ENCODE data around the gene RPS2.
"Not testable (repeated sequence)": the region's sequence is repeated elsewhere in the genome, so short reads cannot be mapped to it uniquely, and the experiment has no call there.

RPS2 gene

DNA sequence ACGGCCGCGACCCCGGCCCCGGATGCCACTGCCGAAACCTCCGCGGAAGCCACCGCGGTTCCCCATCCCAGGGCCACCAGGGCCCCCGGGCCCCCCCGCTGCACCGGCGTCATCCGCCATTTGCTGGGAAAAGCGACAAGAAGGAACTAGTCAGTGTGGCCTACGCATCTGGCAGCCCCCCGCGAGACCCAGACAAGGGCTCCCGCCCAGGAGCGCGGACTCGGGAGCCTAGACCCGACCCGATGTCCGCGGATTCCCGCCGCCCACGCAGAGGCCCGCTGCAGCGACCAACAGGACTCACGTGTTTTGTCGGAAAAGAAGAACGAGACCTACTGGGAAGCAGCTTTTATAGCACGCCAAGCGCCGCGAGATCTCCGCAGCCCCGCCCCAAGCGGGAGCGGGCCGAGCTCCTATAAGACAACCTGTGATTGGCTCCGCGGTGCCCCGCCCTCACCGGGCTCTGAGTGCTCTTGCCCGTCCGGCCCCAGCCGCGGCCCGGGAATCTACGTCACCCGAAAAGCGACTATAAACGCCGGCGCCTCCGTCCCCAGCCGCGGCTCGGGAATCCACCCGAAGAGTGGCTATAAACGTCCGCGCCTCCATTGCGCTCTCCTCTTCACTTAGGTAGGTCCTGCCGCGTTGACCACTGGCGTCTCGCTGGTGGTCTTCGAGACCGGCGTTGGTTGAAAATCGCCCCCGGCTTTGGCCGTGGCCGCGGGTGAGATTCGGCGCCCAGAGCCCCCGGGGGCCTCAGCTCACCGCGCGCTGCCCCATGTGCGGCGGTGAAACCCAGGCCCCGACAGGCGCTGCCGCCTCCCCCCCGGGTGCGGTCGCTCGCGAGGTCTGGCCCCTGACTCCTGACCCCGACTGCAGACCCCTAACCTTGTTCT, at the start of gene RPS2:
RPS2 (minus strand) TSS at position 321 of the 890 bp plus-strand sequence; CDS start at position 120, 201 bp downstream.
- DNase-seq (ENCODE audit: low spot score): peak; percentile 98

DNA sequence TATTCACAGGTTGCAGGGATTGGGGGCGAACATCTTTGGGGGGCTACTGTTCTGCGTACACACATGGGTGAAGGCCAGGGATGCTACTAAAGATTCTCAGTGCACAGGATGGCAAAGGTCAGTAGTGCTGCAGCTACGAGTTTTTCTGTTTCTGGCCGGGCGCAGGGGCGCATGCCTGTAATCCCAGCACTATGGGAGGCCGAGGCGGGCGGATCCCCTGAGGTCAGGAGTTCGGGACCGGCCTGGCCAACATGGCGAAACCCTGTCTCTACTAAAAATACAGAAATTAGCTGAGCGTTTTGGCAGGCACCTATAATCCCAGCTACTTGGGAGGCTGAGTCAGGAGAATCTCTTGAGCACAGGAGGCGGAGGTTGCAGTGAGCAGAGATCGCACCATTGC, 48.9 kb upstream of the RPS2 start:
- no peak for DNase-seq (ENCODE audit: low spot score)

DNA sequence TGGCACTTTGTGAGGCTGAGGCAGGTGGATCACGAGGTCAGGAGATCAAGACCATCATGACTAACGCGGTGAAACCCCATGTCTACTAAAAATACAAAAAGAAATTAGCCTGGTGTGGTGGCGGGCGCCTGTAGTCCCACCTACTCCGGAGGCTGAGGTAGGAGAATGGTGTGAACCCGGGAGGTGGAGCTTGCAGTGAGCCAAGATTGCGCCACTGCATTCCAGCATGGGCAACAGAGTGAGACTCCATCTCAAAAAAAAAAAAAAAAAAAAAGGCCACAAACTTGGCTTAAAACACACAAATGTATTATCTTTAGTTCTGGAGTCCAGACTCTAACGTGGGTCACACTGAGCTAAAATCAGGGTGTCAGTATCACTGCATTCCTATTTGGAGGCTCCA, 47.1 kb upstream of the RPS2 start:
- not testable (repeated sequence) for DNase-seq (ENCODE audit: low spot score)

- peak; percentile 87 for DNase-seq (ENCODE audit: low spot score)
These were observed 45.3 kb upstream of the RPS2 start, which contains the start of gene ZNF598 for GRCh38 chr16:2009791-2010510. Gene ZNF598 (minus strand): TSS chr16:2009821.

DNA sequence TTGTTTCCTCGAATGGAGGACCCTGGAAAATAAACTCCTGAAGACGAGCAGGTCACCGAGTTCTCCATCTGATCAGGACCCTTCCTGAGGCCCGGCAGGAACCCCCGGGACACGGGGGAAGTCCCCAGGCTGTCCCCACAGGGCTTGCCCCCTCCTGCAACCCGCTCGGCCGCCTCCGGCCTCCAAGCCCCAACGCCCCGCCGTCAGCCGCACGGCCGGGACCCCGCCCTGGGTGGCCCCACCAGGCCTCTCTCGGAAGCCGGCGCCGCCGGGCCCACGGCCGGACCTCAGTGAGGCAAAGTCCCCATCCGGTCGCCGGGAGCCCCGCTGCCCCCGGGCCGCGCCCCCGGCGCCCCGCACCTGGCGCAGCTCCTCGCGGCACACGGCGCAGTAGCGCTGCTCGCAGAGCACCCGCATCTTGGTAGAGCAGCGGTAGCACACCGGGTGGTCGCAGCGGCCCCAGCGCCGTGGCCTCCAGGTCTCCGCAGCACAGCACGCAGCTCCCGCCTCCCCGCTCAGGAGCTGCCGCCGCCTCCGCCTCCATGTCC, 44.6 kb upstream of the RPS2 start:
- DNase-seq (ENCODE audit: low spot score): no peak

DNA sequence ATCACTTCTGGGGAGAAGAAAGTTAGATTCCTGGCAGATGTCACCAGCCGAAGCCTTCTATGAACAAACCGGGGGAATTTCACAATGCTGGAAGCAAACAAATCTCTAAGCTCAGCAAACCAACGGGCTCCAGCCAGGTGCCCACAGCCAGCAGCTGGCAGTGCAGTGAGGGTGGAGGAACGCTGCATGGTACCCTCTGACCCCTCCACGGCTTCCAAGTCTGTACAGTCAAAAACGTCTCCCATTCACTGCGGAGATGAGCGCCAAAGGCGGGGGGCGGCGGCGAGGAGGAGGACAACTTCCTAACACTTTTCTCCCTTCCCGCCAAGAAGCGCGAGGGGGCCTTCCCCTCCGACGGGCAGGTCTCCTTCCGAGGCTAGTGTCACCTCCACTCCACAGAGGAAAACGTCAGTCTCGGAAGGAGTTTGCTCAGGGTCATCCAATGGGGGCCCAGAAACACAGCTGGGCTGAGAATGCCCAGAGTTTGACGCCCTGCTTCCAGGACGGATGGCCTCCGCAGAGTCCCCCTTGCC, 44.1 kb upstream of the RPS2 start:
- DNase-seq (ENCODE audit: low spot score): no peak

DNA sequence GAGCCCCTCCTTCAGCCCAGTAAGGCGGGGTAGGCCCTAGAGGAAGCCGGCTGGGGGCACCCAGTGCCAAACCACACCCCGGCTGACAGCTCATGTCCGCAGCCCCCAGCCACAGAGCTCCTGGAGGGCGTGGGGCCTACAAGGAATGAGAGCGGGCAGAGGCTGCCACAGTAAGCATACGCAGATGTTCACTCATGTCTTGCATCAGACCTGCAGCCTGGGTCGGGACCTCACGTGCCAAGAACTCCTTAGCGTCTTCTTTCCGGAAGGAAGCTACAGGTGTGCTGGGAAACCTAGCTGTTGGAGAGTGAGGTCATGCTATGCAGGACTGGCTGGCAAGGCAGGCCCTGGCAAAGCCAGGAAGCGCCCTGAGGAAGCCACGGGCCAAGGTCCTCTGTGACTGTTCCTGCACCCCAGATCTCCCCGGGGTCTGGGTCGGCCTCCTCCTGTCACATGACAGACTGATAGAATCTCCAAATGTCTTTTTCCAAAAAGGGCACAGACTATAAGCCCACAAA, 43.4 kb upstream of the RPS2 start:
- no peak for DNase-seq (ENCODE audit: low spot score)

GRCh38 chr16:2007081-2007836, 42.6 kb upstream of the RPS2 start:
- no peak for DNase-seq (ENCODE audit: low spot score)

DNA sequence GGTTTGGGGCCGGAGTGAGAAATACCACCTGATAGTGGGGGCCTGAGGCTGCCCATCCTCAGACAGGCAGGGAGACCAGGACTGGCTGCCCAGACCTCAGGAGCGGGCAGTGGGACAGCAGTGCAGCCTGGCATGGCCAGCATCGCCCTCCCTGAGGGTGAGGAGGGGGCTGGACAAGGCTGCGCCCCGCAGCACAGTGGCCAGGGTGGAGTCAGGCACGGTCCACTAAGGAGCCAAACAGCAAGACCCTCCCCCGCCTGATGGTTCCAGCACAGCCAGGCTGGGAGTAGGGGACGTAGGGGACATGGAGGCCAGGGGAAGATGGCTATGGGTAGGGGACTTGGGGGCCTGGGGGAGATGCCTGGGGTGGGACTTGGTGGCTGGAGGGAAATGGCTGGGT, 41.7 kb upstream of the RPS2 start:
- no peak for DNase-seq (ENCODE audit: low spot score)

DNA sequence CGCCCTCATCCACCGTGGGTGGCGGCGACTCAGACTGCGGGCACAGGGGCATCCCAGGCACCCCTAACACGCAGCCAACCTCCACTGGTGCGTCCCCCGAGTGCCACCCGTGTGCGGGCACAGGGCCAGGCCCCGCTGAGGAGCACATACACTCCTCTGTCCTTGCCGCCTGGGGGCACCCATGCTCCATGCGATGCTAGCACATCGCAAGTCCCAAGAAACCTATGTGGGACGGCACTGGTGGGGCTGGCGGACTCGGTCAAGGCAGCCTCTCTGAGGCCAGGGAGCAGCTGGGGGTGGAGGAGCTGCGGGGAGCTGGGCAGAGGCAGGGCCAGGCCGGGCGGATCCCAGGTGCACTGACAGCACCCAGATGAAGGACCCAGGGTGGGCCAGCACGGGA, 41.0 kb upstream of the RPS2 start:
- DNase-seq (ENCODE audit: low spot score): no peak

DNA sequence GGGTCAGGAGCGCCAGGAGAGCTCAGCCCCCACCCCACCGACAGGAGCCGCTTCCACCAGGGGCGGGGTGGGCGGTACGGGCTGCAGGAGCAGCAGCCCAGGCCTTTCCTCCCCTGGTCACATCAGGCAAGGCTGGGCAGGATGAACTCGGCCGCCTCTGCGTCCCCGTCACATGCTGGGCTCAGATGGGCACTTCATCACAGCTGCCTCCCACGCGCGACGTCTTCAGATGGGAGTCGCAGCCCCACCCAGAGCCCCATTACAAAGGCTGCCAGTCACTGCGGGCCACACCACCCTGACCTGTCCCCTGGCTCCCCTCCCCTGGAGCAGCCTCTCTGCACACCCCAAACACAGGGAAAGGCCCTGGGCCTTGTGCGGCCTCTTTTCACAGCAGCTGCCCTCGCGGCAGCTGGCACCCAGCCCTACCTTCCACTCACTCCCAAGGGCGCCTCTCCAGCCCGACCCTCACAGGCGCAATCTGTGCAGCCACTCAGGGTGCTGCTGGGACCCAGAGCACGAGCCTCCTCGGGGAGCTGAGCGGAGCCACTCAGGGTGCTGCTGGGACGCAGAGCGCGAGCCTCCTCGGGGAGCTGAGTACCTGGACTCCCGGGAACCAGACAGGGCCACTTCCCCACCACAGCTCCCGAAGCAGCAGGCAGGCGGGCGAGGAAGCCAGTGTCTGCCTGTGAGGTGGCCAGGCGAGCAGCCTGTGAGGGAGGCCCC, 40.3 kb upstream of the RPS2 start:
- no peak for DNase-seq (ENCODE audit: low spot score)

- DNase-seq (ENCODE audit: low spot score): peak; percentile 69
These were observed 39.4 kb upstream of the RPS2 start for GRCh38 chr16:2003827-2004641.

GRCh38 chr16:2003231-2003826, 38.7 kb upstream of the RPS2 start:
- no peak for DNase-seq (ENCODE audit: low spot score)

- DNase-seq (ENCODE audit: low spot score): no peak
These were observed 38.0 kb upstream of the RPS2 start for GRCh38 chr16:2002406-2003230.

DNA sequence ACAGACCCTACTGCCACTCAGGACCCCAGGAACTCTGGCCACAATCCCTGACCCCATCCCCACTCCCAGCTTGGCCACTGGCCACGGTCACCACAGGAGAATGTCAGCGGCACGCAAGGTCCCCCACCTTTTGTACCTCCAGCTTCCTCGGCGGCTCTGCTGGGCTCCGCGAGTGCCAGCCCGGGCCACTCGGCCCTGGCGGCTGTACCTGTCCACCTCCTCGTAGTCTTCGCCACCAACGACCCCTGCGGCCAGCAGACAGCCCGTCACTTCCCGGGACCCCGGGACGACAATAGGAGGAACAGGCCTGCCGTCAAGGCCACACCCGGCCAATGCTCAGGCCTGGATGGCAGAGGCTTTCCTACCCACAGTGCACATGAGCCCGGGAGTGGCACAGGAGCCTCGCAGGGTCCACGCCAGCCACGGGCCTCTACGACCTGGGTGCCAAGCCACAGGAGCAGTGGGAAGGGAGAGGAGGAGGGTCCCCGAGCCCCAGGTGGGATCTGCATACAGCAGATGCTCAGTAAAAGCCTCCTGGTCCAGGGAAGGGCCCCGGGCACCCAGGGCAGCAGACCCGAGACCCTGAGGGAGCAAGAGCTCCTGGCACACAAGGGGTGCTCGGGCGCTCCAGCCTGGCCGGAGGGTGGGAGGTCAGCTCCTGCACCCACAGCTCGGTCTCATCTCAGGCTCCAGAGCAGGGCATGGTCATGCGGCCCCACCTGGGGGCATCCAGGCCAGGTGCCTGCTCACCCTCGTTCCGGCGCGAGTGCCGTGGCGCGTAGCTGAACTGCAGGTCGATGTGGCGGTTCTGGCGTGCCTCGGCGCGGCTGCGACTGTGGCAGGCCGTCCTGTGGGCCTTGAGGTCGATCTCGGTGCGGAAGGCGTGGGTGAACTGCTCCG, 37.1 kb upstream of the RPS2 start:
- DNase-seq (ENCODE audit: low spot score): no peak

DNA sequence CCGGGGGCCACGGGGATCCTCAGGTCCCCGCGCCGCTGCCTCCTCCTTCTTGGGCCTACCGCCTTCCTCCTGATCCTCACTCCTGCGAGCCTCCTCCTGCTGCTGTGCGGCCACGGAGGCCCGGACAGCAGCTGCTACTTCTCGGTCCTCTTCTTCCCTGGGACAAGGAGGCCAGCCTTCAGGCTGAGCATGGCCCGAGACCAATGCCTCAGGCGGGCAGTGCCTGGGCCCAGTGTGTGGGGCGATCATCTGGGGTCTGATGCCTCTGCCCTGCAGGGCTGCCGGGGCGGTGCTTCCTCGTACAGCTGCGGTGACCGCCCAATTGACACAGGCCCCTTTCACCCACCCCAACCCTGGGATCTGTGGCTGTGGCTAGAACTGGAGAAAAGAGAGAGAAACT, 36.4 kb upstream of the RPS2 start:
- DNase-seq (ENCODE audit: low spot score): no peak

DNA sequence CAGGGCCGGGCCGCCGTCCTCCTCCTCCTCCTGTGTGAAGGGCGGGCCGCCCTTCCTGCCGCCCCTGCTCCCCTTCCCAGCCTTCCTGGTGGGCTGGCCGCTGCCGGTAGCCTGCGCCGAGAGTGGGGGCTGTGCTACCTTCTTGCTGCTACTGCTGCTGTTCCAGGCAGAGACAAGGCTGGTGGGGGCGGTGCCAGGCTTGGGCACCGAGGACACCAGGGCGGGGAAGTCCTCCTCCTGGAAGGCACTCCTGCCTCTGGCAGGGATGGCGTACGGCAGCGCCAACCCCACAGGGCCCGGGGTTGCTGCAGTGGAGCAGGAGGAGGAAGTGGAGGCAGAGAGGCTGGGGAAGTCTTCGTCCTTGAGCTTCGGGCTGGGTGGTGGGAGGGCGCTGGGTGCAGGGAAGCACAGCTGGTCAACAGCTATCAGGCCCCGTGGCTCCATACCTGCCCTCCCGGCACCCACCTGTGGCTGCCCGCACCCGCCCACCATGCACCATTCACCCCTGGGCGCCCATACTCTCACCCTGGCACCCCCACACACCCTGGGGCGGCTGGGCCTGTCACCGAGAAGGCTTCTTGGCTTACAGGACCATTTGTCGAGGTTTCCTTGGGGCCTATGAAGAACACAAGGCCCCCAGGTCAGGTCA, 35.4 kb upstream of the RPS2 start:
- no peak for DNase-seq (ENCODE audit: low spot score)
